Neutrophil (primary cell): Measurements from ENCODE around the gene ARFIP1.

ENCODE experiments used
- H3K27ac ChIP-seq: fragments of 200-600 bp; sonication (generic); 2 replicates; pipeline ENCODE4 v1.5.1; 2016; ENCODE audit warnings: mild to moderate bottlenecking, moderate library complexity
- H3K27me3 ChIP-seq: fragments of 200-600 bp; sonication (generic); 2 replicates; pipeline ENCODE4 v1.6.0; 2016; ENCODE audit warnings: mild to moderate bottlenecking
- H3K36me3 ChIP-seq: fragments of 200-600 bp; sonication (generic); 2 replicates; pipeline ENCODE4 v1.5.1; 2017
- H3K4me1 ChIP-seq, 2 experiments: fragments of 200-600 bp in 1 of 2; sonication (generic) in 1 of 2; 1 replicate in 1 of 2; 2 replicates in 1 of 2; pipeline versions ENCODE4 v1.5.1 to v1.6.1; 2013 to 2016; ENCODE audit warnings: low read depth in 1 of 2, low read length in 1 of 2, mild to moderate bottlenecking in 1 of 2, moderate library complexity in 1 of 2; ENCODE audit not compliant: control insufficient read depth in 1 of 2, insufficient read depth in 1 of 2
- H3K4me3 ChIP-seq, 2 experiments: fragments of 200-600 bp in 1 of 2; sonication (generic) in 1 of 2; 1 replicate in 1 of 2; 2 replicates in 1 of 2; pipeline ENCODE4 v1.5.1; 2013 to 2016; ENCODE audit warnings: low read depth in 1 of 2, low read length in 1 of 2, mild to moderate bottlenecking in 1 of 2, moderate library complexity in 1 of 2
- H3K9me3 ChIP-seq: fragments of 200-600 bp; sonication (generic); 2 replicates; pipeline ENCODE4 v1.5.1; 2016
- CTCF ChIP-seq: fragments of 200-600 bp; sonication (generic); IDR thresholded peaks from 2 replicates; pipeline ENCODE4 v1.5.1; 2016; ENCODE audit warnings: antibody characterized with exemption

The ARFIP1 gene

GRCh38 chr4:152898606-152899005 lies 118.9 kb downstream of the ARFIP1 start:
- Histone ChIP-seq H3K27ac (no peak overlapping the region), H3K4me1 (peaks cover 15 to 34% of the 10 kb centered on the region in 2 experiments), H3K4me3 (no peak overlapping the region), H3K9me3 (no peaks in the 10 kb centered on the region), H3K27me3 (no peaks in the 10 kb centered on the region), H3K36me3 (peaks cover 5% of the 10 kb centered on the region)
- TF ChIP-seq CTCF, result no peak

GRCh38 chr4:152900395-152900794 lies 120.6 kb downstream of the ARFIP1 start:
- Histone ChIP-seq H3K9me3 (no peaks in the 10 kb centered on the region), H3K36me3 (no peaks in the 10 kb centered on the region), H3K27ac (no peak overlapping the region), H3K4me1 (peaks cover 15 to 28% of the 10 kb centered on the region in 2 experiments), H3K27me3 (no peaks in the 10 kb centered on the region), H3K4me3 (no peak overlapping the region)
- no peak for TF ChIP-seq CTCF

GRCh38 chr4:152901205-152901604 lies 121.5 kb downstream of the ARFIP1 start:
- Histone ChIP-seq H3K36me3 (no peaks in the 10 kb centered on the region), H3K4me1 (peaks cover 15 to 21% of the 10 kb centered on the region in 2 experiments), H3K4me3 (no peak overlapping the region), H3K9me3 (no peaks in the 10 kb centered on the region), H3K27ac (no peak overlapping the region), H3K27me3 (no peaks in the 10 kb centered on the region)
- TF ChIP-seq CTCF, result no peak

- TF ChIP-seq CTCF, result no peak
These were observed 123.9 kb downstream of the ARFIP1 start for GRCh38 chr4:152903658-152904057.

GRCh38 chr4:152909901-152910300 lies 130.1 kb downstream of the ARFIP1 start:
- Histone ChIP-seq H3K4me3 (no peak overlapping the region), H3K9me3 (no peaks in the 10 kb centered on the region), H3K27ac (no peak overlapping the region), H3K4me1 (no peaks in the 10 kb centered on the region), H3K36me3 (peaks cover 14% of the 10 kb centered on the region), H3K27me3 (no peaks in the 10 kb centered on the region)
- no peak for TF ChIP-seq CTCF

More at GRCh38 chr4:152903658-152904057, 123.9 kb downstream of the ARFIP1 start:
- H3K36me3 ChIP-seq, result peaks cover 4% of the 10 kb centered on the region
- no peak overlapping the region for H3K27ac ChIP-seq
- no peak overlapping the region for H3K4me3 ChIP-seq
- H3K9me3 ChIP-seq, result no peaks in the 10 kb centered on the region
- no peaks in the 10 kb centered on the region for H3K4me1 ChIP-seq
- no peaks in the 10 kb centered on the region for H3K27me3 ChIP-seq

- no peak for TF ChIP-seq CTCF
- no peak overlapping the region for H3K4me3 ChIP-seq
- H3K27ac ChIP-seq, result no peak overlapping the region
- H3K9me3 ChIP-seq, result no peaks in the 10 kb centered on the region
- no peaks in the 10 kb centered on the region for H3K27me3 ChIP-seq
- peaks cover 14% of the 10 kb centered on the region for H3K36me3 ChIP-seq
- no peaks in the 10 kb centered on the region for H3K4me1 ChIP-seq
These were observed 130.8 kb downstream of the ARFIP1 start for GRCh38 chr4:152910521-152910920.
